Psoas muscle (tissue), 8 donors: Measurements from ENCODE around the gene UBE2O. TPM values are rescaled to one million over a fixed set of nuclear protein-coding genes. Genes with fewer than 3 reads are reported as not detected.
A peak's percentile ranks its signal among the peaks of the same experiment; 100 is the strongest.

ENCODE experiments used
- ATAC-seq, 4 donors: fragments of 200-7000 bp; cut with Tn5 transposase; one replicate each; pipeline ENCODE4 v1.9.1; 2020; ENCODE audit warnings: moderate library complexity in 3 of 4, mild to moderate bottlenecking in 2 of 4
- DNase-seq, 2 donors: peaks; one replicate each; pipeline ENCODE4 v3.0.0-alpha.2; 2020
- H3K27ac ChIP-seq: fragments of 200-600 bp; one replicate; pipeline ENCODE4 v1.8.0; 2022
- H3K27me3 ChIP-seq, 3 donors: fragments of 200-600 bp in 1 of 3; one replicate each; pipeline versions ENCODE4 v1.6.1 to v1.8.0; 2013 to 2022; ENCODE audit warnings: low read length in 2 of 3, mild to moderate bottlenecking in 2 of 3, moderate library complexity in 1 of 3; ENCODE audit not compliant: insufficient read depth in 3 of 3
- H3K36me3 ChIP-seq, 2 donors: fragments of 200-600 bp in 1 of 2; one replicate each; pipeline versions ENCODE4 v1.6.1 to v1.8.0; 2013 to 2022; ENCODE audit warnings: low read depth in 1 of 2, mild to moderate bottlenecking in 1 of 2, moderate library complexity in 1 of 2; ENCODE audit not compliant: insufficient read depth in 1 of 2
- H3K4me1 ChIP-seq: fragments of 200-600 bp; one replicate; pipeline ENCODE4 v1.8.0; 2022
- H3K4me3 ChIP-seq: fragments of 200-600 bp; one replicate; pipeline ENCODE4 v1.8.0; 2022; ENCODE audit warnings: mild to moderate bottlenecking
- H3K9me3 ChIP-seq: fragments of 200-600 bp; one replicate; pipeline ENCODE4 v1.8.0; 2022
- WGBS, 3 donors: extraction: QIAGEN DNeasy Blood & Tissue Kit; methylation state at CpG; one replicate each; pipeline versions ENCODE4 v1.1.6 to v1.1.7; 2013; 5-methylcytosine and 5-hydroxymethylcytosine counted together
- intact Hi-C, 2 donors: fragments of 100-400 bp; cut with DNase I; formaldehyde crosslinking; loops; one replicate each; pipeline versions ENCODE4 v1.11.0 to v1.14.2; 2022
- polyA plus RNA-seq, 3 donors: library from polyadenylated mRNA; stranded (reverse); fragments of 200-250 nt; gene quantifications; one replicate each; pipeline ENCODE4 v1.2.3, GENCODE V29; 2013
- total RNA-seq, 4 donors: library from RNA; stranded (reverse); fragmentation: NEBNext Ultra II Directional in 2 of 4; extraction: Animal tissue kit (Norgen Biotek cat#: 25700) in 2 of 4; gene quantifications; one replicate each; pipeline versions ENCODE4 v1.2.1 to v1.2.4, GENCODE V29; 2021 to 2023
- TF ChIP-seq, protein P1 (sequence below): fragments of 200-600 bp; IDR thresholded peaks from one replicate; pipeline ENCODE4 v1.8.0; 2022; ENCODE audit warnings: antibody characterized with exemption
- donor health status: healthy with polysubstance abuse.
- donor health status: DM: no; HTN: no; CAD: no; lungs with moderate emphysema.
- donor health status: Bipolar disorder and iron deficiency.
- donor health status: healthy.
- donor health status: DM: yes; HTN: yes; CAD: no.
- donor health status: DM: no; HTN: no; CAD: no.
- donor health status: DM: no; HTN: no; CAD: no.
- donor health status: DM: yes; HTN: yes; CAD: no.

Gene UBE2O
- total and polyA plus RNA-seq, 7 donors: 11.6 to 45.5 (median 37.3) TPM

DNA sequence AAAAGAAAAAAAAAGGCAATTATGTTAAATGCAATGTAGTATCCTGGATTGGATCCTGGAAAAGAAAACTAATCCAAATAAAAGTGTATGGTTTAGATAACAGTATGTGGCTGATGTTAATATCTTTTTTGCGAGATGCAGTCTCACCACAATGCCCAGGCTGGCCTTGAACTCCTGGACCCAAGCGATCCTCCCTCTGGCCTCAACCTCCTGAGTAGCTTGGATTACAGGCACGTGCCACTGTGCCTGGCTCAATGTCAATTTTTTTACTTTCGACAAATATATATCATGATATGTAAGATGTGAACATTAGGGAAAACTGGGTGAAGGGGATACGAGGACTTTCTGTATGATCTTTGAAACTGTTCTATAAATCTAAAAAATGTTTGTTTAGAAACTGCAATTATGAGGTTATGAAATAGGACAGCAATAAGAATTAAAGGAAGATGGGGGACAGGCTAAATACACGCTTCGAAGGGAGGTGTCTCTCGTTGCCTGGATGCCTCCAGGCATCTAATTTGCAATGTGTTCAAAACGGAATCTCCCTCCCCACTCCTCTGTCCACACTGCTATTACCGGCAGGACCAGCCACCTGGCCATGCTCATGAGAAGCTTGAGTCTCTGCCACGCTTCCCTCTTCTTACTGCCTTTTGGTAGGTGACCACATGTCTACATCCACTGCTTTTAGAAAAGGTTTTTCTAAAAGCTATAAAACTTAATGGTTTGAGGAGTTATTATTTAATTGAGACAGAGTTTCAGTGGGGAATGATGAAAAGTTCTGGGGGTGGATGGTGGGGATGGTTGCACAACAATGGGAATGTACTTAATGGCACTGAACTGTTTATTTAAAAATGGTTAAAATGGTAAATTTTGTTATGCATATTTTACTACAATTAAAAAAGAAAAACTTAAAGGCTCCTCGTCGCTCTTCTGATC lies 15.2 kb downstream of the UBE2O start:
- Histone ChIP-seq H3K4me1 (peaks cover 37% of the 10 kb centered on the region), H3K9me3 (no peaks in the 10 kb centered on the region), H3K27me3 (no peaks in the 10 kb centered on the region), H3K4me3 (no peak overlapping the region), H3K36me3 (no peaks in the 10 kb centered on the region), H3K27ac (no peak overlapping the region)
- no peak for DNase-seq
- TF ChIP-seq, protein P1, sequence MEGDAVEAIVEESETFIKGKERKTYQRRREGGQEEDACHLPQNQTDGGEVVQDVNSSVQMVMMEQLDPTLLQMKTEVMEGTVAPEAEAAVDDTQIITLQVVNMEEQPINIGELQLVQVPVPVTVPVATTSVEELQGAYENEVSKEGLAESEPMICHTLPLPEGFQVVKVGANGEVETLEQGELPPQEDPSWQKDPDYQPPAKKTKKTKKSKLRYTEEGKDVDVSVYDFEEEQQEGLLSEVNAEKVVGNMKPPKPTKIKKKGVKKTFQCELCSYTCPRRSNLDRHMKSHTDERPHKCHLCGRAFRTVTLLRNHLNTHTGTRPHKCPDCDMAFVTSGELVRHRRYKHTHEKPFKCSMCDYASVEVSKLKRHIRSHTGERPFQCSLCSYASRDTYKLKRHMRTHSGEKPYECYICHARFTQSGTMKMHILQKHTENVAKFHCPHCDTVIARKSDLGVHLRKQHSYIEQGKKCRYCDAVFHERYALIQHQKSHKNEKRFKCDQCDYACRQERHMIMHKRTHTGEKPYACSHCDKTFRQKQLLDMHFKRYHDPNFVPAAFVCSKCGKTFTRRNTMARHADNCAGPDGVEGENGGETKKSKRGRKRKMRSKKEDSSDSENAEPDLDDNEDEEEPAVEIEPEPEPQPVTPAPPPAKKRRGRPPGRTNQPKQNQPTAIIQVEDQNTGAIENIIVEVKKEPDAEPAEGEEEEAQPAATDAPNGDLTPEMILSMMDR: no peak
- peak in 2 of 4 donors; percentile 43 to 46 for ATAC-seq
- intact Hi-C loops: no loop called here
- 58 to 74% (median 61%) methylated on average over 13 of the region's 13 CpGs for WGBS, 3 donors

DNA sequence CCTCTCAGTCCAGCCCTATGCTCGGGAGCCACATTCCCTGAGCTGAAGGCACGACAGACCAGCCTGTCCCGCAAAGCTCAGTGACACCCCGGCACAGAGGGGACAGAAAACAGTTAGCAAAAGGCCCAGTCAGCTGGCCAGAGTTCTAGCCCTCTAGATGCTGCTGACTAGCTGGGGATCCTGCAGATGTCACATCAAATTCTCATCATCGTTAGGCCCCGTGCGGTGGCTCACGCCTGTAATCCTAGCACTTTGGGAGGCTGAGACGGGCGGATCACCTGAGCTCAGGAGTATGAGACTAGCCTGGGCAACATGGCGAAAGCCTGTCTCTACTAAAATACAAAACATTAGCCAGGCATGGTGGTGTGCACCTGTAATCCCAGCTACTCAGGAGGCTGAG lies 17.2 kb downstream of the UBE2O start:
- ATAC-seq (no peak), DNase-seq (no peak)
- no peak overlapping the region for H3K27ac ChIP-seq
- no peaks in the 10 kb centered on the region for H3K36me3 ChIP-seq
- 89 to 95% (median 92%) methylated on average over 11 of the region's 11 CpGs for WGBS, 3 donors
- no peak overlapping the region for H3K4me3 ChIP-seq
- H3K9me3 ChIP-seq: no peaks in the 10 kb centered on the region
- intact Hi-C loops: no loop called here
- H3K4me1 ChIP-seq: peaks cover 47% of the 10 kb centered on the region
- TF ChIP-seq, protein P1: no peak
- H3K27me3 ChIP-seq: no peaks in the 10 kb centered on the region

DNA sequence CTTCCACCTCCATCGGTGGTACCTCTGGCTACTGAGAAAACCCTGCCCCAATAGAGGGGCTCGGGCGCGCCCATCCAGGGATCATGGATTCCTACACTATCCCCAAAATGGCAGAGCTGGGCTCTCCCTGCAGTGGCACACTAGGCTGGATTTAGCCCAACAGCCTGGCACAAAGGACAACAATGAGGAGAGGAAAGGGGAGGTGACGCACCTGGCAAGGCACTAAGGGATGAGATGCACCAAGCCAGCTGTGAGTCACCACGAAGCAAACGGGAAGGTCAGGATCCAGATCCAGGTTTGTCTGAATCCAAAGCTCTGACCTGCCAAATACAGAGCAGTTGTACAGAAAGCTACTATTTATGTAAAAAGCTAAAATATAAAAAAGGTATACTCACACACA lies 18.1 kb downstream of the UBE2O start:
- Histone ChIP-seq H3K27me3 (no peaks in the 10 kb centered on the region), H3K4me3 (no peak overlapping the region), H3K4me1 (peaks cover 52% of the 10 kb centered on the region), H3K9me3 (no peaks in the 10 kb centered on the region), H3K36me3 (no peaks in the 10 kb centered on the region), H3K27ac (no peak overlapping the region)
- DNase-seq: peak; percentile 59 to 76
- TF ChIP-seq, protein P1: no peak
- intact Hi-C loops: no loop called here
- peak; percentile 46 to 81 (median 66) for ATAC-seq
- 68 to 80% (median 74%) methylated on average over 7 of the region's 7 CpGs for WGBS, 3 donors

DNA sequence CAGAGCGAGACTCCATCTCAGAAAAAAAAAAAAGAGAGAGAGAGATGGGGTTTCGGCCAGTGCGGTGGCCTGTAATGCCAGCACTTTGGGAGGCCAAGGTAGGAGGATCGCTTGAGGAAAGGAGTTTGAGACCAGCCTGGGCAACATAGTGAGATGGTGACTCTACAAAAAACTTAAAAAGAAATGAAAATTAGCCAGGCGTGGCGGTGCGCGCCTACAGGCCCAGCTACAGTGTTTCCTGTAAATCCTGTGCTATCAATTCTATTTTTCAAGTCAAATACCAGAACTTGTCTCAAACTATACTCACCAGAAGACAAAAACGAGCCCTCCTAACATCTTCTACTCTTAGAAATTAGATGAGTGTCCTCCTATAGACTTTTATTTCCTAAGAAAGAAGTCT lies 19.3 kb downstream of the UBE2O start:
- TF ChIP-seq, protein P1: no peak
- H3K4me3 ChIP-seq: no peak overlapping the region
- no peaks in the 10 kb centered on the region for H3K27me3 ChIP-seq
- ATAC-seq (no peak), DNase-seq (no peak)
- H3K36me3 ChIP-seq: no peaks in the 10 kb centered on the region
- intact Hi-C loops: no loop called here
- no peaks in the 10 kb centered on the region for H3K9me3 ChIP-seq
- H3K4me1 ChIP-seq: peaks cover 52% of the 10 kb centered on the region
- WGBS, 3 donors: 94 to 98% (median 95%) methylated on average over 9 of the region's 9 CpGs
- H3K27ac ChIP-seq: peak overlapping the region; percentile 74
